Stimulated activated naive B cell treated with anti-CD40 and anti-IgM and Interleukin-4, amounts not matched to agents 10 μg/mL and 1 μg/mL and 100 μg/mL, for 72 hours (primary cell): ENCODE data around the gene PDZRN3.

ENCODE experiments used
- ATAC-seq, 2 donors: fragments of 150-1000 bp; cut with Tn5 transposase; replicated peaks; 2 replicates each; pipeline ENCODE4 v1.10.0; 2021; ENCODE audit warnings: moderate library complexity in 1 of 2
- DNase-seq: peaks from one replicate; pipeline ENCODE4 v3.0.0; 2021
- H3K27ac Mint-ChIP-seq: one replicate; pipeline ENCODE4 v1.8.0; 2022; ENCODE audit warnings: mild to moderate bottlenecking, mixed read lengths
- H3K27me3 Mint-ChIP-seq, 2 donors: one replicate each; pipeline ENCODE4 v1.8.0; 2022; ENCODE audit warnings: mixed read lengths in 2 of 2
- H3K36me3 Mint-ChIP-seq, 2 donors: one replicate each; pipeline ENCODE4 v1.8.0; 2022; ENCODE audit warnings: mixed read lengths in 2 of 2, mild to moderate bottlenecking in 1 of 2
- H3K4me1 Mint-ChIP-seq, 2 donors: one replicate each; pipeline ENCODE4 v1.8.0; 2022; ENCODE audit warnings: mixed read lengths in 2 of 2, mild to moderate bottlenecking in 1 of 2
- H3K4me3 Mint-ChIP-seq, 2 donors: one replicate each; pipeline ENCODE4 v1.8.0; 2022; ENCODE audit warnings: mild to moderate bottlenecking in 2 of 2, mixed read lengths in 2 of 2, moderate library complexity in 1 of 2
- H3K9me3 Mint-ChIP-seq, 2 donors: one replicate each; pipeline ENCODE4 v1.8.0; 2022; ENCODE audit warnings: mixed read lengths in 2 of 2, mild to moderate bottlenecking in 1 of 2

Gene PDZRN3

DNA sequence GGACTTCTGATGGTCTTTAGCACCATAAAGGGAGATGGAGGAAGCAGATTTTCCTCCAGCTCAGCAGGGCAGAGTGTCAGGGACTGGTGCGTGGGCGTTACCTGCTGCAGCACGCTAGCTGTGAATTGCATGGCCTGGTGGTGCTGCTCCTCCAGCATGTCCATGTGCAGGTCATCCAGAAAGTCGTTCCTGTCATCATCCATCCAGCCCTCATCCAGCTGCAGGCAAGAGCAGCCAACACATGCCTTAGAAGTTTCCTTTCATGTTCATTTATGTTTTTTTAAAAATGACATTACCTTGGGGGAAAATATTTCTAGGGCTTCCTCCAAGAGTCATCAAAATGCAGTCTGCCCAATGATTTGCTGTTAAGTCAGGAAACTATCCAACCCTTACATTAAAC lies 239.2 kb downstream of the PDZRN3 start:
- no peak overlapping the region for H3K27ac Mint-ChIP-seq
- DNase-seq: no peak
- peaks cover 4 to 5% of the 10 kb centered on the region in 2 donors for H3K9me3 Mint-ChIP-seq
- no peaks in the 10 kb centered on the region for H3K36me3 Mint-ChIP-seq
- H3K4me1 Mint-ChIP-seq: no peaks in the 10 kb centered on the region
- H3K4me3 Mint-ChIP-seq: no peak overlapping the region
- ATAC-seq: no peak
- H3K27me3 Mint-ChIP-seq: peaks cover 0 to 5% of the 10 kb centered on the region in 2 donors

DNA sequence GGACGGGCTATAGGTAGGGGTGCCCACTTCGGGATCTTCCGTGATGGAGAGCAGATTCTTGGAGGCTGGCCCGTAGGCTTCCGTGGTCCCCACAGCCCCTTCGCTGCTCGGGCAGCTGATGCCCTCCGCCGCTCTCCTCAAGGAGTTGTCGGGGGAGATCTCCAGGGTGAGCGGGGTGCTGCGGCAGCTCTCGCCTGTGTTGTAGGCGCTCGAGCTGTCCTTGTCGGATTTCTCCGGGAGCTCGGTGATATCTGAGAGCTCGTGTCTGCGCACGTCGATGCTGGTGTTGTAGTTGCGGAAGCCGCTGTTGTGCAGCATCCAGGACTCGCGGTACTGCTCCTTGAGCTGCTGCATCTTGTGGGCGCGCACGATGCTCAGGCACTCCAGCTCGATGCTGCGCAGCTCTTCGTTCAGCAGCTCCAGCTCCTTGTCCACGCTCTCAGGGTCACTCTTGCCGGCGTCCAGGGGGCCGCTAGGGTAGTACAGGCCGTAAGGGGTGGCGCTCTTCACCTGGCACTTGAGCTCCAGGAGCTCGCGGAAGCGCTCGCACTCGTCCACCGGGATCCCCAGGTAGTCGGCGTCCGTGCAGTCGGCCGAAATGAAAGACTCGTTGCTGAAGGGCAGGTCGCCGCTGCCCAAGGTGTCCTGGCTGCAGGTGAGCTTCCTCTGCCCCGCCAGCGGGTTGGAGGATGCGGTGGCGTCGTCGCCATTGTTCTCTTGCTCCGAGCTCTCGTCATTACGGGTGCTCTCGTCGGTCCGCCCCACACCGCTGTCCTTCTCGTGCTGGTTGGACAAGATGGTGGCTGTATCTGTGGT lies 240.4 kb downstream of the PDZRN3 start:
- no peaks in the 10 kb centered on the region for H3K4me1 Mint-ChIP-seq
- DNase-seq (no peak), ATAC-seq (no peak)
- peaks cover 4 to 5% of the 10 kb centered on the region in 2 donors for H3K9me3 Mint-ChIP-seq
- H3K27me3 Mint-ChIP-seq: peaks cover 0 to 5% of the 10 kb centered on the region in 2 donors
- H3K4me3 Mint-ChIP-seq: no peak overlapping the region
- H3K27ac Mint-ChIP-seq: no peak overlapping the region
- H3K36me3 Mint-ChIP-seq: no peaks in the 10 kb centered on the region

DNA sequence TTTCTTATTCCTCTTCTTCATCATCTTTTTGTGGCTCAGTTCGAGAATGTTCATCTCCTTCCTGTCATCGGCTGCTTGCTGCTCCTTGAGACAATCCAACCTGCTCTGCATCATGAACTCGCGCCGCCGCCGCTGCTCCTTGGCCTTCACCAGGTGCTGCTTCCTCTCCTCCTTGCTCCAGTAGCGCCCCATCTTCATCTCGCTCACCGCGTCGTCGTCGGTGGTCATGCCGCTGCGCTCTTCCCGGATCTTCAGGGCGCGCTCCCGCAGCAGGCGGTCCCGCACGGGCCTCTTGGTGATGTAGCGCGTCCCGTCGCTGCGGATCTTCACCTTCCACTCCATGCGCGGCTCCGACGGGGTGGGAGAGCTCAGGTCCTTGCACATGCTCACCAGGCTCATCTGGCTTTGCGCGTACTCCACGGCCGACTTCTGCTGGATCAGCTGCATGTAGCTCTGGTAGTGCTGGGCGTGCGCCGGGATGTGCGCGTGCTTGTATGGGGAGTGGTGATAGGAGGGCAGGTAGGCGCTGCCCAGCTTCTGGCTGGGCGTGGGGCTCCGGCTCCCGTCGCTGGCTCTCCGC lies 241.2 kb downstream of the PDZRN3 start:
- Mint-ChIP-seq H3K4me3 (no peak overlapping the region), H3K4me1 (no peaks in the 10 kb centered on the region), H3K9me3 (peaks cover 4 to 5% of the 10 kb centered on the region in 2 donors), H3K27me3 (peaks cover 0 to 5% of the 10 kb centered on the region in 2 donors), H3K27ac (no peak overlapping the region), H3K36me3 (no peaks in the 10 kb centered on the region)
- DNase-seq (no peak), ATAC-seq (no peak)

DNA sequence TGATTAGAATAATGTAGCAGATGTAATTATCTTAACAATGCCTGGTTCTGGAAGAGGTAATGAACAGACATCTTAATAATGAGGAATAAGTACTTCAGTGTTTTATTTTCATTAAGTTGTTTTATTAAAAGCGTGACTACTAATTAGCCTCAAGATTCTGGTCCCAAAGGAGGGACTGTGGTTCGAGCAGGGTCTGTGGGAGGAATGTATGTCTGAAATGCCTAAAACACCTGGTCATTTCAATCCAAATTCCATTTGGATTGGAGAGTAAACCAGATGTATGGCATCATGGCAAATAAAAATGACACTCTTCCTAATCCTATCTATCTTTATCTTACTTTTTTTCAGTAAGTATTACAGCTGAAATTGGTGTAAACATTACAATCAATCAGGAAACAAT lies 243.2 kb downstream of the PDZRN3 start:
- H3K36me3 Mint-ChIP-seq: no peaks in the 10 kb centered on the region
- peaks cover 4 to 5% of the 10 kb centered on the region in 2 donors for H3K9me3 Mint-ChIP-seq
- ATAC-seq: no peak
- H3K27ac Mint-ChIP-seq: no peak overlapping the region
- DNase-seq: no peak
- H3K27me3 Mint-ChIP-seq: peaks cover 0 to 5% of the 10 kb centered on the region in 2 donors
- no peak overlapping the region for H3K4me3 Mint-ChIP-seq
- H3K4me1 Mint-ChIP-seq: no peaks in the 10 kb centered on the region

DNA sequence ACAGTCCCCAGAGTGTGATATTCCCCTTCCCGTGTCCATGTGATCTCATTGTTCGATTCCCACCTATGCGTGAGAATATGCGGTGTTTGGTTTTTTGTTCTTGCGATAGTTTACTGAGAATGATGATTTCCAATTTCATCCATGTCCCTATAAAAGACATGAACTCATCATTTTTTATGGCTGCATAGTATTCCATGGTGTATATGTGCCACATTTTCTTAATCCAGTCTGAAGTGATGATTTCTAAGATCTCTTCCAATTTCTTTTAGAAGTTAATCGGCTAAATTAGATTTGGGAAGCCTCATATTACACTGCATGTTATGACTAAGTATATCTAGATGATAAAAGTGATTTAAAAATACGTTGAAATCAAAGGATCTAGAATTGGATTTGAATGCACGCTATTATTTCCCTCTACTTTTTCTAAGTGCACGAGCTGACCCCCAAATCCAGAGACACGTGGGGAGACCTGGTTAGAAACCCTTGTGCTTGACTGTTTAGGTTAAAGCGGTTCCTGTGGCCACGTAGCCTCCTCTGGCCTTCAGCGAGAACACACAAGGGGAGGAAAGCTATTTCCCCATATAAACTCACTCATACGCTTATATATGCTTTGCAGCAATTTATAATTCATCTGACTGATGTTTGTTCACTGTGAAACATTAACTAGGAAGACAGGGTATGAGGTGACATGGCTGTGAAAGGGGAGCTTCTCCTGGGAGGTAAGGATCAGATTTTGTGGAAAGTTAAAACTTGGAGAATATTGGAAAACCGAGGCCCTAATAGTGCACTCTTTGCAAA lies 243.8 kb downstream of the PDZRN3 start:
- Mint-ChIP-seq H3K4me1 (no peaks in the 10 kb centered on the region), H3K36me3 (no peaks in the 10 kb centered on the region), H3K9me3 (peaks cover 4 to 5% of the 10 kb centered on the region in 2 donors), H3K4me3 (no peak overlapping the region), H3K27ac (no peak overlapping the region), H3K27me3 (peaks cover 0 to 5% of the 10 kb centered on the region in 2 donors)
- DNase-seq (no peak), ATAC-seq (no peak)

DNA sequence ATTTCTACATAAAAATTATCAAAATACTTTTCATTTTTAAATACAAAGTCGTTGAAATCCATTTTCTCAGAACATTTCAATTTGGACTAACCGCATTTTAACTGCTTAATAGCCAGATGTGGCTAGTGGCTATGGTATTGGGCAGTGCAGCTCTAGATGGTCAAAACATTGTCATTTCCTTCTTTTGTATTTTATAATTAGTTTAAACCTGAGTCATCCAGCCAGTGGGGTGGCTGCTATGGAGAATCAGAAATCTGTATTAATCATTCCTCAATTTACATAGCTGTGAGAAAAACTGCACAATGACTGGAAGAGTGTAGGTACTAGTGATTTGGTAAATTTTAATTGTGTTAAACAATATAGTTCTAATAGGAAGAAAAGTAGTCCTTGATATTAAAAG lies 245.3 kb downstream of the PDZRN3 start:
- DNase-seq (no peak), ATAC-seq (no peak)
- H3K27me3 Mint-ChIP-seq: peaks cover 0 to 5% of the 10 kb centered on the region in 2 donors

DNA sequence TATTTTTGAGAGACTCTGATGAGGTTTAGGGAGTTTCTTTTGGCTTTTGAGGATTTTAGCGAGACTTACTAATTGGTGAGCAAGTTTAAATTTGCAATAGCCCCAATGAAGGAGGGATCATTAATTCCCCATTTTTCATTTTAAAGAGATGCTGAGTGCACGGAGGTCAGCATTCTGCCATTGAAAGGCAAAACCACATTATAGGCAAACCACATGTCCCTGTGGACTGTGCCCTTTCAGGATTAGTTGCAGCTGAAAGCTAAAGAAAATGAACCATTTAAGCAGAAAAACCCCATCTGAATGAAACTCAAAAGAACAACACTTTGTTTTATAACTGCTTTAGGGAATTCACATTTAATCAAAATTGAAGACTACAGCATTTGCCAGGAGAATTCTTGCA lies 246.5 kb downstream of the PDZRN3 start:
- peak; percentile 43 to 56 for ATAC-seq
- H3K36me3 Mint-ChIP-seq: no peaks in the 10 kb centered on the region
- no peaks in the 10 kb centered on the region for H3K4me1 Mint-ChIP-seq
- H3K4me3 Mint-ChIP-seq: no peak overlapping the region
- peaks cover 0 to 5% of the 10 kb centered on the region in 2 donors for H3K27me3 Mint-ChIP-seq
- no peak overlapping the region for H3K27ac Mint-ChIP-seq
- no peak for DNase-seq
- peaks cover 8% of the 10 kb centered on the region in 2 donors for H3K9me3 Mint-ChIP-seq

More for the DNA sequence above, 245.3 kb downstream of the PDZRN3 start:
- no peaks in the 10 kb centered on the region for H3K36me3 Mint-ChIP-seq
- H3K27ac Mint-ChIP-seq: no peak overlapping the region
- no peak overlapping the region for H3K4me3 Mint-ChIP-seq
- no peaks in the 10 kb centered on the region for H3K4me1 Mint-ChIP-seq
- peaks cover 8 to 10% of the 10 kb centered on the region in 2 donors for H3K9me3 Mint-ChIP-seq

DNA sequence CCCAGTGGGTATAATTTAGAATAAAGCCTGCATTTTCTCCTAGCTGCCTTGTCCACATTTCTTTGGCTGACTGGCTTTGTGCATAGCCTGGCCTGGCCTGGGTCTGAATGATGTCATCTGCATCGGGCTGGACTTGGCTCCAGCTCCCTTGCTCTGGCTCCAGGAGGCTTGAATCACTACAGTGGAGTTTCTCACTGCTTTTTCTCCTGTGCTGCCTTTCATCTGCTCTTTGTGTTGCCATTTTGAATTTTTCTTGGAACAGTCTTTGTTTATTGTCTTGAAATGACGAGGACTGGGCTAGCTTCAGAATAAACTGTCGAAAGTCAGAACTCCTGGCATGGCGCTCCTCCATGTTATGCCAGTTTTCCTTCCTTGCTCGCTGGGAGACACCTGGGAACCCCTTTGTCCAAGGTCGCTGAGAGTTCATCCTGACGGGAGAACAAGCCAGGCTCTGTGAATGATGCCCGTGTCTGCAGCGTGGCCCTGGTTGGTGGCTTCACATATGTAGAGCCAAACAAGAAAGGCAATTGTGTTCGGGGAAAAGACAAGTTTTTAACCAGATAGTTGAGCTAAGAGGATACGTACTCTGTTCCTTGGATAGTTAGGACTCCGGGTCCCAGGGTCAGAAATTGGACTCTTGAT lies 258.9 kb downstream of the PDZRN3 start:
- no peaks in the 10 kb centered on the region for H3K27me3 Mint-ChIP-seq
- no peak for DNase-seq
- H3K9me3 Mint-ChIP-seq: peaks cover 0 to 5% of the 10 kb centered on the region in 2 donors
- H3K27ac Mint-ChIP-seq: no peak overlapping the region
- ATAC-seq: no peak
- no peak overlapping the region for H3K4me3 Mint-ChIP-seq
- no peaks in the 10 kb centered on the region for H3K36me3 Mint-ChIP-seq
- H3K4me1 Mint-ChIP-seq: no peaks in the 10 kb centered on the region

DNA sequence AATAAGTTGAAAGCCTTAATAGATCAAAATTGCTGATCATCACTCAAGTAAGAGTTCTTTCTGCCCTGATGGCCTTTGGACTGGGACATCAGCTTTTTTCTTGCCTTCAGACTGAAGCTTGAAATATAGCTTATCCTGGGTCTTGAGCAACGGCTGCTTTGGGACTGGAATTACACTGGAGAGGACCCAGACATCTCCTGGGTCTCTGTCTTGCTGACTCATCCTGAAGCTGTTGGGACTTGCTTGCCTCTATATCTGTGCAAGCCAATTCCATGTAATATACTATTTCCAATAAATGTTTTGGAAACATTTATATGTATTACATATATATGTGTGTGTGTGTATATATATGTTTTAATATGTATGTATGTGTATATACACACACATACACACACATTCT lies 260.2 kb downstream of the PDZRN3 start:
- DNase-seq (no peak), ATAC-seq (no peak)
- Mint-ChIP-seq H3K4me3 (no peak overlapping the region), H3K27ac (no peak overlapping the region), H3K4me1 (no peaks in the 10 kb centered on the region), H3K27me3 (no peaks in the 10 kb centered on the region), H3K36me3 (no peaks in the 10 kb centered on the region), H3K9me3 (peaks cover 0 to 7% of the 10 kb centered on the region in 2 donors)

DNA sequence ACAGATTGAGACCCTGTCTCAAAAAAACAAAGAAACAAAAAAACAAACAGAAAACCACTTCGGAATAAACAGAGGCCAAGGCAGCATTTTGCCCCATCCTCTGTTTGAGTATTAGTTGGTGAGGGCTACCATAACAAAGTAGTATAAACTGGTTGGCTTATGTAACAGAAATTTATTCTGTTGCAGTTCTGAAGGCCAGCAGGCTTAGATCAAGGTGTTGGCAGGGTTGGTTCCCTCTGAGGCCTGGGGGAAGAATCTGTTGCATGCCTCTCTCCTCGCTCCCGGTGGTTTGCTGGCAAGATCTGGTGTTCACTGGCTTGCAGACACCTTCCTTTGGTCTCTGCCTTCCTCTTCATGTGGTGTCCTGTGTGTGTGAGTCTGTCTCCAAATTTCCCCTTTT lies 261.6 kb downstream of the PDZRN3 start:
- Mint-ChIP-seq H3K9me3 (peaks cover 0 to 7% of the 10 kb centered on the region in 2 donors), H3K4me3 (no peak overlapping the region), H3K27ac (no peak overlapping the region), H3K4me1 (no peaks in the 10 kb centered on the region), H3K36me3 (no peaks in the 10 kb centered on the region), H3K27me3 (no peaks in the 10 kb centered on the region)
- no peak for DNase-seq
- ATAC-seq: no peak

DNA sequence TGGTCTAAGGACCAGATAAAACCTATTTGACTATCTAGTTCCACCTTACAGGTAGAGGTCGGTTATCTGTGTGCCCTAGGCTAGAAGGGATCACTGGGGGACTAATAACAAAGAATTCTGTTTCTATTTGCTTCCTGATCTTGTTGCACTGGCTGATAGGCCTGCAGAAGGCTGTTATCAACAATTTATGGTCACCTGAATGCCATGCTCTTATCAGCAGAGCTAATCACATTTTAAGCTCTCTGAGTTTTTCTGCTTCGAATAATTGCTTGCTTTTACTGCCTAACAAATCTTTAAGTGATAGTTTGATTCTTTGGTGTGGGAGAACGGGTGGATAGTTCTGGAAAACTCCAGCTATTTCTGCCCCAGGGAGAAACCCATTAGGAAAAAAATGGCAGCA lies 263.1 kb downstream of the PDZRN3 start:
- DNase-seq (no peak), ATAC-seq (no peak)
- Mint-ChIP-seq H3K27me3 (peaks cover 4 to 6% of the 10 kb centered on the region in 2 donors), H3K4me1 (no peaks in the 10 kb centered on the region), H3K9me3 (peaks cover 4 to 8% of the 10 kb centered on the region in 2 donors), H3K27ac (no peak overlapping the region), H3K4me3 (no peak overlapping the region), H3K36me3 (no peaks in the 10 kb centered on the region)

DNA sequence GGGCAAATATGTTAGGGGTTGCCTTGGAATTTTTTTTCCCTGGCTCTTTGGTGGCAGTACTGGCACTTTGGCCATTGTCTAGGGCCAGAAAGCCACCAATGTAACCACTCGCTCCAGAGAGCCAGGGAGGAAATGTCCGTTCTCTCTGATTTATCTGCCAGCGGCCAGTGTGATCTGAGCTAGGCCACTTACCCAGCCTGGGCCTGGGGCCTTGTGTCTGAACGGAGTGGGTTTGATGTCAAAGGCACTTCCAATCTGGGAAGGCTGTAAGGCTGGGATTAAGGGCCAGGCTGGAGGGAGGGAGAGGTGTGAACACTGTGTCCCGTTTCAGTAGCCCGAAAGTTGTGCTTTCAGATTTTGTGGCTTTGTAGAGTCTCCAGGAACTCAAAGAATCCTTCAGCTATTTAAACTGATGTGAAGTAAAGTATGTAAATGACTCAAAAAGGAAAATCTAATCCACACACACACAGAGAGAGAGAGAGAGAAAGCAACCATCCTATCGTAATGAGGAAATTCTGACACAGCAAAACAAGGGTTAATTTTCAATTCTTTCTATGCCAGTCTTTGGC lies 271.0 kb downstream of the PDZRN3 start:
- Mint-ChIP-seq H3K4me1 (no peaks in the 10 kb centered on the region), H3K36me3 (no peaks in the 10 kb centered on the region), H3K9me3 (peaks cover 9 to 11% of the 10 kb centered on the region in 2 donors), H3K27ac (no peak overlapping the region), H3K4me3 (no peak overlapping the region), H3K27me3 (peaks cover 8 to 15% of the 10 kb centered on the region in 2 donors)
- DNase-seq (no peak), ATAC-seq (no peak)

DNA sequence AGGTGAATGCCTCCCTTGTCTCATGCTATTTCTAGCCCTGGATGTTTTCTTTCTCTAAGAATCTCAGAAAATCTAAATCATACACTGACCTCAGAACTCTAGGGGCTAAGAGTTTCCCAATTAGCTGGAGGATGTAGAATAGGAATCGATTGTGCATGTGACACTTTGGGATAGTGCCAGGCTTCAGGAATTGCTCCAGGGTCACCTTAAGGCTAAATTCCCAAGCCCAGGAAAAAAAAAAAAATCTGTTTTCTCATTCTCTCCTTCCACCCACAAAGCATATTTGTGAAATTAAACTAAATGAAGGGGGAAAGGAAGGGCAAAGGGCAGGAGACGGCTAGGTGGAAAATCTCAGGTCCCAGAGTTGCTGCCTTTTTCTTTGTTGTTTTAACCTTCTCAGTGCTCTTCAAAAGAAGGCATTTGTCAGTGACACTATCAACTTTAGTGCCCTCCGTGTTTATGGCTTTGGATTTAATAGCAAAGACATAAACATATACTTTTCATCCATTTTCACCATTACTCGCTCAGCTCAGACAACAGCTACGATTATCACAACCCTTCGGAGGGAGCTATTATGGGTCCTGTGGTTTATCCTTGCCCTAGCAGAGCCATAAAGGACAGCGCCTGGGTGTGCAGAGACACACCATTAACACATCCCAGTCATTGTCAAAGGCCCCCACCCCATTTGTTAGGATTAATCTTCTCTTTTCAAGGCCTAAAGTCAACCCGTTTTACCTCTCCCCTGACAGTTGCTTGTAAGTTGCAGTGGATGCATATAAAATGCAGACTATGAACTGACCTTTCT lies 271.7 kb downstream of the PDZRN3 start:
- Mint-ChIP-seq H3K27ac (no peak overlapping the region), H3K4me1 (no peaks in the 10 kb centered on the region), H3K4me3 (no peak overlapping the region), H3K27me3 (peaks cover 10 to 20% of the 10 kb centered on the region in 2 donors), H3K36me3 (no peaks in the 10 kb centered on the region), H3K9me3 (peaks cover 9 to 11% of the 10 kb centered on the region in 2 donors)
- no peak for DNase-seq
- ATAC-seq: no peak
